OCI-LY3 (cell line): ENCODE measurements around the gene VPS26A.
A peak's percentile ranks its signal among the peaks of the same experiment; 100 is the strongest.

ENCODE experiments used
- H2AFZ ChIP-seq: fragments of 200-600, 300-600 bp; shearing (Covaris generic); 2 replicates; pipeline ENCODE4 v1.6.0; 2014; ENCODE audit warnings: antibody characterized with exemption, low read depth, low read length
- H3K27ac ChIP-seq: fragments of 200-600, 300-600 bp; sonication (generic); 2 replicates; pipeline ENCODE4 v1.5.1; 2014; ENCODE audit warnings: mild to moderate bottlenecking, low read length, moderate library complexity, mixed read lengths
- H3K27me3 ChIP-seq: fragments of 200-600, 300-600 bp; sonication (generic); 2 replicates; pipeline ENCODE4 v1.6.1; 2014; ENCODE audit warnings: low read depth, low read length, mixed read lengths
- H3K36me3 ChIP-seq: fragments of 200-600, 300-600 bp; sonication (generic); replicated peaks from 2 replicates; pipeline ENCODE3; 2014; ENCODE audit warnings: low read depth, low read length, mixed read lengths
- H3K4me1 ChIP-seq: fragments of 300-600, 200-600 bp; sonication (generic); 2 replicates; pipeline ENCODE4 v1.6.1; 2014; ENCODE audit warnings: low read length, mixed read lengths
- H3K4me2 ChIP-seq: fragments of 200-600, 300-600 bp; sonication (generic); 2 replicates; pipeline ENCODE4 v1.6.1; 2014; ENCODE audit warnings: low read length, mixed read lengths
- H3K4me3 ChIP-seq: fragments of 300-600, 200-600 bp; sonication (generic); 2 replicates; pipeline ENCODE4 v1.5.1; 2014; ENCODE audit warnings: antibody characterized with exemption, mild to moderate bottlenecking, low read length, moderate library complexity
- H3K79me2 ChIP-seq: fragments of 300-600, 200-600 bp; shearing (Covaris generic); 2 replicates; pipeline ENCODE4 v1.6.1; 2014; ENCODE audit warnings: mild to moderate bottlenecking, low read length, mixed read lengths
- H3K9ac ChIP-seq: fragments of 300-600, 200-600 bp; shearing (Covaris generic); 2 replicates; pipeline ENCODE4 v1.6.0; 2014; ENCODE audit warnings: mild to moderate bottlenecking, low read length, moderate library complexity
- H3K9me3 ChIP-seq: fragments of 200-600, 300-600 bp; shearing (Covaris generic); 2 replicates; pipeline ENCODE4 v1.6.1; 2014; ENCODE audit warnings: low read length, mixed read lengths; ENCODE audit not compliant: insufficient read depth
- H4K20me1 ChIP-seq: fragments of 200-600, 300-600 bp; sonication (generic); 2 replicates; pipeline ENCODE4 v1.6.1; 2016; ENCODE audit warnings: low read length, mixed read lengths; ENCODE audit not compliant: insufficient read depth
- EZH2phosphoT487 ChIP-seq: fragments of 200-600 bp; shearing (Covaris generic); IDR thresholded peaks from 2 replicates; pipeline ENCODE4 v1.6.1; 2018; ENCODE audit warnings: antibody characterized with exemption, mixed run types, low read depth
- TF ChIP-seq, protein P1 (sequence below): fragments of 200-600, 300-600 bp; sonication (generic); IDR thresholded peaks from 2 replicates; pipeline ENCODE4 v1.5.1; 2014; ENCODE audit warnings: antibody characterized with exemption, low read length, low read depth

Gene VPS26A

GRCh38 chr10:69176823-69177222 is 52.8 kb downstream of the VPS26A start:
- H3K36me3 ChIP-seq, result no peaks in the 10 kb centered on the region
- no peaks in the 10 kb centered on the region for H4K20me1 ChIP-seq
- H3K4me3 ChIP-seq, result no peak overlapping the region
- peaks cover 20% of the 10 kb centered on the region for H3K4me1 ChIP-seq
- no peaks in the 10 kb centered on the region for H3K9me3 ChIP-seq
- no peaks in the 10 kb centered on the region for H3K27me3 ChIP-seq
- H3K9ac ChIP-seq, result no peak overlapping the region
- no peak overlapping the region for H2AFZ ChIP-seq
- TF ChIP-seq, protein P1, sequence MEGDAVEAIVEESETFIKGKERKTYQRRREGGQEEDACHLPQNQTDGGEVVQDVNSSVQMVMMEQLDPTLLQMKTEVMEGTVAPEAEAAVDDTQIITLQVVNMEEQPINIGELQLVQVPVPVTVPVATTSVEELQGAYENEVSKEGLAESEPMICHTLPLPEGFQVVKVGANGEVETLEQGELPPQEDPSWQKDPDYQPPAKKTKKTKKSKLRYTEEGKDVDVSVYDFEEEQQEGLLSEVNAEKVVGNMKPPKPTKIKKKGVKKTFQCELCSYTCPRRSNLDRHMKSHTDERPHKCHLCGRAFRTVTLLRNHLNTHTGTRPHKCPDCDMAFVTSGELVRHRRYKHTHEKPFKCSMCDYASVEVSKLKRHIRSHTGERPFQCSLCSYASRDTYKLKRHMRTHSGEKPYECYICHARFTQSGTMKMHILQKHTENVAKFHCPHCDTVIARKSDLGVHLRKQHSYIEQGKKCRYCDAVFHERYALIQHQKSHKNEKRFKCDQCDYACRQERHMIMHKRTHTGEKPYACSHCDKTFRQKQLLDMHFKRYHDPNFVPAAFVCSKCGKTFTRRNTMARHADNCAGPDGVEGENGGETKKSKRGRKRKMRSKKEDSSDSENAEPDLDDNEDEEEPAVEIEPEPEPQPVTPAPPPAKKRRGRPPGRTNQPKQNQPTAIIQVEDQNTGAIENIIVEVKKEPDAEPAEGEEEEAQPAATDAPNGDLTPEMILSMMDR, result no peak
- TF ChIP-seq EZH2phosphoT487, result no peak
- H3K27ac ChIP-seq, result no peak overlapping the region
- peaks cover 29% of the 10 kb centered on the region for H3K79me2 ChIP-seq
- no peak overlapping the region for H3K4me2 ChIP-seq

DNA sequence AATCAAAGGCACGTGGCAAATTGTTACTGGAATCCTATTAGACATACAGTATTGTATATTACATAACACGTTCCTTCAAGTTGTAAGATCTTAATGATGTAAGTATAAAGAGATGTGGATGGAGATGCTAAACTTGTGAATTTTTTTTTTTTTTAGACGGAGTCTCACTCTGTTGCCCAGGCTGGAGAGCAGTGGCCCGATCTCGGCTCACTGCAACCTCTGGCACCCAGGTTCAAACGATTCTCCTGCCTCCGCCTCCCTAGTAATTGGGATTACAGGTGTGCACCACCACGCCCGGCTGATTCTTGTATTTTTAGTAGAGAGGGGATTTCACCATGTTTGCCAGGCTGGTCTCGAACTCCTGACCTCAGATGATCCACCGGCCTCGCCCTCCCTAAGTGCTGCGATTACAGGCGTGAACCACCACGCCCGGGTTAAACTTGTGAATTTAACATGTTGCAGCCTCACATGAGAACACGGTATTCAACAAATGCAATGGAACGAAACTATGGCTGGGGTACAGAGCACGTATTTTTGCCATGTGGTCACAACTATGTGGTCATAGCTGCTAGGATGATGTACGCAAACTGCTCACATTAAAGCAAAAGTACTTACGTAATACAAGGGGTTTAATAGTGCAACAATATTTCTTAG is 55.2 kb downstream of the VPS26A start:
- H3K4me2 ChIP-seq, result peak overlapping the region; percentile 70
- peaks cover 53% of the 10 kb centered on the region for H3K79me2 ChIP-seq
- peaks cover 13% of the 10 kb centered on the region for H3K4me1 ChIP-seq
- H3K9ac ChIP-seq, result peak overlapping the region; percentile 85
- peak overlapping the region; percentile 96 for H3K4me3 ChIP-seq
- no peaks in the 10 kb centered on the region for H3K27me3 ChIP-seq
- no peak for TF ChIP-seq EZH2phosphoT487
- TF ChIP-seq, protein P1, result no peak
- H3K9me3 ChIP-seq, result no peaks in the 10 kb centered on the region
- H3K27ac ChIP-seq, result peak overlapping the region; percentile 82; the same call in 1 of the 2 replicates
- H4K20me1 ChIP-seq, result no peaks in the 10 kb centered on the region
- H2AFZ ChIP-seq, result peak overlapping the region; percentile 78
- no peaks in the 10 kb centered on the region for H3K36me3 ChIP-seq

DNA sequence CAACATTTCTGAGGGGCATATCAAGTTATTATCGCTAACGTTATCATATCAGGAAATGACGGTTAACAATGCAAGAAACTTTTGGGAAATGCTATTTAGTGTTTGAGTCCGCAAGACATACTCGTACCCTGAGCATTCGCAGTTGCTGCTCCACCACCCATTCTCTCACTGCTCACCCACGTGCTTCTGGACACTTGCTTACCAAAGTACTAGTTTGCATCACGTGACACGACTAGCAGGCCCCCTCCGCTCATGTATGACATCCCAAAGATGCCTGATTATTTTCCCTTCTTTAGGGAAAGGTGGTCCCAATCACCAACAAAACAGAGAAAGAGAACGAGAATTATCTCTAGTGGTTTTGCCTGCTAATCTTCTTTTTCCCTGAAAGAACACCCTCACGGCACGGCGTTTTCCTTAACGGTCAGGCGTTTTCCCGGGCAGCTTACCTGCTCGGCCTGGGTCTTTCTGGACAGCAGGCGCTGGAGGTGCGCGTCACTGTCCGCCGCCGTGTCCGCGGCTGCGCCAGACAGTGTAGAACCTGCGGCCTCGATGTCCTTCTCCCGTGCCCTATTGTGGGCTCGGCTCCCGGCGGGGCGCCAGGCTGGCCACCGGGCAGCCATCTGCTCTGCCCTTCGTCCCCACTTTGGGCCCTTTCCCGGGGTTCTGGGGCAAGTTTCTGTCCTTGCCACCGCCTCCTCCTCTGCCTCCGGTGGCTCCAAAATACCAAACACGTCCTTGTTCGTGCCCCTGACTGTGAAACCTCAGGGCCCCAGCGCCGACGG is 56.0 kb downstream of the VPS26A start, which contains the start of gene SUPV3L1:
Gene SUPV3L1 (plus strand): TSS at position 492 of the 782 bp plus-strand sequence. CDS start 58 bp downstream, at position 550.
- TF ChIP-seq EZH2phosphoT487, result no peak
- TF ChIP-seq, protein P1, result no peak
- Histone ChIP-seq H4K20me1 (no peaks in the 10 kb centered on the region), H2AFZ (peak within 1 kb of the TSS; percentile 78), H3K4me2 (peak within 1 kb of the TSS; percentile 84), H3K9ac (peak within 1 kb of the TSS; percentile 85), H3K4me3 (peak within 1 kb of the TSS; percentile 96), H3K27ac (peak within 1 kb of the TSS; percentile 82), H3K27me3 (no peaks in the 10 kb centered on the region), H3K9me3 (no peaks in the 10 kb centered on the region), H3K4me1 (peaks cover 13% of the 10 kb centered on the region), H3K36me3 (no peaks in the 10 kb centered on the region), H3K79me2 (peaks cover 60% of the 10 kb centered on the region)
